Parathyroid adenoma (tissue), 2 donors: ENCODE data around the gene IL4R.

ENCODE experiments used
- H2AFZ ChIP-seq: fragments of 300-600 bp; sonication (generic); one replicate; pipeline ENCODE4 v1.7.0; 2017; ENCODE audit warnings: antibody characterized with exemption, mild to moderate bottlenecking
- H3K27ac ChIP-seq: fragments of 300-600 bp; sonication (generic); one replicate; pipeline ENCODE4 v1.7.0; 2017
- H3K27me3 ChIP-seq: fragments of 300-600 bp; sonication (generic); one replicate; pipeline ENCODE4 v1.7.0; 2017; ENCODE audit warnings: low read length; ENCODE audit not compliant: control insufficient read depth, insufficient read depth
- H3K36me3 ChIP-seq: fragments of 300-600 bp; sonication (generic); one replicate; pipeline ENCODE4 v1.7.0; 2017; ENCODE audit warnings: low read length; ENCODE audit not compliant: control insufficient read depth, insufficient read depth
- H3K4me1 ChIP-seq: fragments of 300-600 bp; sonication (generic); one replicate; pipeline ENCODE4 v1.7.0; 2017; ENCODE audit warnings: control low read depth
- H3K4me2 ChIP-seq: fragments of 300-600 bp; sonication (generic); one replicate; pipeline ENCODE4 v1.7.0; 2017; ENCODE audit warnings: low read length
- H3K4me3 ChIP-seq: fragments of 300-600 bp; sonication (generic); one replicate; pipeline ENCODE4 v1.7.0; 2017; ENCODE audit warnings: low read depth, low read length
- H3K79me2 ChIP-seq: fragments of 300-600 bp; sonication (generic); one replicate; pipeline ENCODE4 v1.7.0; 2017; ENCODE audit warnings: control low read depth
- H3K9ac ChIP-seq: fragments of 300-600 bp; sonication (generic); one replicate; pipeline ENCODE4 v1.7.0; 2017; ENCODE audit warnings: mild to moderate bottlenecking
- H3K9me3 ChIP-seq: fragments of 300-600 bp; sonication (generic); one replicate; pipeline ENCODE4 v1.7.0; 2017; ENCODE audit warnings: low read length; ENCODE audit not compliant: control insufficient read depth
- TF ChIP-seq, protein P1 (sequence below): fragments of 300-600 bp; sonication (generic); IDR thresholded peaks from one replicate; pipeline ENCODE4 v1.7.0; 2017; ENCODE audit warnings: antibody characterized with exemption, mild to moderate bottlenecking
- donor health status: primary hyperparathyroidism.

IL4R gene

GRCh38 chr16:27303256-27304100 lies 10.3 kb upstream of the IL4R start:
- Histone ChIP-seq H3K4me3 (no peak overlapping the region), H3K79me2 (no peaks in the 10 kb centered on the region), H3K36me3 (no peaks in the 10 kb centered on the region), H2AFZ (no peak overlapping the region), H3K4me1 (no peaks in the 10 kb centered on the region), H3K9ac (no peak overlapping the region), H3K4me2 (no peak overlapping the region), H3K27ac (no peak overlapping the region), H3K9me3 (no peaks in the 10 kb centered on the region), H3K27me3 (no peaks in the 10 kb centered on the region)
- TF ChIP-seq, protein P1, sequence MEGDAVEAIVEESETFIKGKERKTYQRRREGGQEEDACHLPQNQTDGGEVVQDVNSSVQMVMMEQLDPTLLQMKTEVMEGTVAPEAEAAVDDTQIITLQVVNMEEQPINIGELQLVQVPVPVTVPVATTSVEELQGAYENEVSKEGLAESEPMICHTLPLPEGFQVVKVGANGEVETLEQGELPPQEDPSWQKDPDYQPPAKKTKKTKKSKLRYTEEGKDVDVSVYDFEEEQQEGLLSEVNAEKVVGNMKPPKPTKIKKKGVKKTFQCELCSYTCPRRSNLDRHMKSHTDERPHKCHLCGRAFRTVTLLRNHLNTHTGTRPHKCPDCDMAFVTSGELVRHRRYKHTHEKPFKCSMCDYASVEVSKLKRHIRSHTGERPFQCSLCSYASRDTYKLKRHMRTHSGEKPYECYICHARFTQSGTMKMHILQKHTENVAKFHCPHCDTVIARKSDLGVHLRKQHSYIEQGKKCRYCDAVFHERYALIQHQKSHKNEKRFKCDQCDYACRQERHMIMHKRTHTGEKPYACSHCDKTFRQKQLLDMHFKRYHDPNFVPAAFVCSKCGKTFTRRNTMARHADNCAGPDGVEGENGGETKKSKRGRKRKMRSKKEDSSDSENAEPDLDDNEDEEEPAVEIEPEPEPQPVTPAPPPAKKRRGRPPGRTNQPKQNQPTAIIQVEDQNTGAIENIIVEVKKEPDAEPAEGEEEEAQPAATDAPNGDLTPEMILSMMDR: no peak

GRCh38 chr16:27304102-27304501 lies 9.7 kb upstream of the IL4R start:
- H3K27ac ChIP-seq: no peak overlapping the region

DNA sequence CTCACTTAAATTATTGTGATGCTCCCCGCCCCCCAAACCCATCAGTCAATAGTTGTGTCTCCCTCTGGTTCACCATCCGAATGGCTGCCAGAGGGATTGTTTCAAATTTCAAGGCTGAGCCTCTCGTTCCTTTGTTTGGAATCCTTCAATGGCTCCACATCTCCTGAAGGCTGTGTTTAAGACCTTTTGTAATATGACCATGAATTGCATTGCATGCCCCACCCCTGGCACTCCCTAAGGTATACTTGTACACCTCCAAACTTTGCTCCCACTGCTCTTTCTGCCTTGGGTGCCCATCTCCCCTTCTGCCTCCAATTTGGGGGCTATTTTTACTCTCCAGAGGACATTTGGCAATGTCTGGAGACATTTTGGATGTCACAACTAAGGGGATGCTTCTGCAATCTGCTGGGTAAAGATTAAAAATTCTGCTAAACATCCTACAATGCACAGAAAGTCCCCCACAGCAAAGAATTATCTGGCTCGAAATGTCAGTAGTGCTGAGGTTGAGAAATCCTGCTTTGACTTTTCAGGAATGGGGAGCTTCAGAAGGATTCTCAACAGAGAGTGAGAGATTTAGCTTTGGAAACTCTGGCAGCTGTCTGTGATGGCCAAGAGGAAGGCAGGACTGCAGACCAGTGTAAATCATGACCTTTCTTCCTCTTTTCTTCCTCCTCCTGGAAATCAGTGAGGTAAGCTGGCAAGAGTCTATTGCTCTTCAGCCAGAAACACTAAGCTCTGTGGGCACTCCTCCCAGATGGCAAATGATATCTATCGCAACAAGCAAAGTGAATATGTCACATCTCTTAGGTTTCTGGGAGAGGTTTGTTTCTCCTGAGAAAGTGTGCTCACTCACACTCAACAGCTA lies 8.7 kb upstream of the IL4R start:
- H3K36me3 ChIP-seq: no peaks in the 10 kb centered on the region
- H3K4me3 ChIP-seq: no peak overlapping the region
- TF ChIP-seq, protein P1: no peak
- no peaks in the 10 kb centered on the region for H3K9me3 ChIP-seq
- no peak overlapping the region for H3K27ac ChIP-seq
- H2AFZ ChIP-seq: no peak overlapping the region
- H3K27me3 ChIP-seq: no peaks in the 10 kb centered on the region
- H3K9ac ChIP-seq: no peak overlapping the region
- H3K4me2 ChIP-seq: no peak overlapping the region
- H3K79me2 ChIP-seq: no peaks in the 10 kb centered on the region
- H3K4me1 ChIP-seq: no peaks in the 10 kb centered on the region

More at GRCh38 chr16:27304102-27304501, 9.7 kb upstream of the IL4R start:
- H3K4me3 ChIP-seq: no peak overlapping the region
- no peaks in the 10 kb centered on the region for H3K79me2 ChIP-seq
- H2AFZ ChIP-seq: no peak overlapping the region
- TF ChIP-seq, protein P1: no peak
- no peaks in the 10 kb centered on the region for H3K4me1 ChIP-seq
- H3K9me3 ChIP-seq: no peaks in the 10 kb centered on the region
- no peaks in the 10 kb centered on the region for H3K36me3 ChIP-seq
- H3K27me3 ChIP-seq: no peaks in the 10 kb centered on the region
- no peak overlapping the region for H3K9ac ChIP-seq
- no peak overlapping the region for H3K4me2 ChIP-seq

GRCh38 chr16:27305839-27306442 lies 7.8 kb upstream of the IL4R start:
- Histone ChIP-seq H3K36me3 (no peaks in the 10 kb centered on the region), H3K4me2 (no peak overlapping the region), H2AFZ (no peak overlapping the region), H3K27ac (no peak overlapping the region), H3K4me1 (no peaks in the 10 kb centered on the region), H3K4me3 (no peak overlapping the region), H3K9ac (no peak overlapping the region), H3K27me3 (no peaks in the 10 kb centered on the region), H3K9me3 (no peaks in the 10 kb centered on the region), H3K79me2 (no peaks in the 10 kb centered on the region)
- TF ChIP-seq, protein P1: no peak
